Measurements from ENCODE around the gene PCSK1N. TPM values are rescaled to one million over a fixed set of nuclear protein-coding genes. Genes with fewer than 3 reads are reported as not detected.

Gene PCSK1N
- total RNA-seq, 1 experiment from 2014 or later: 0.22 TPM

GRCh38 chrX:48801280-48802088 is 33.9 kb downstream of the PCSK1N start, which contains the start of gene HDAC6:
TSS of gene HDAC6 (plus strand) at chrX:48802067. CDS start at chrX:48802693, 626 bp downstream.
- no peaks in the 10 kb centered on the region; a peak in 2 of 4 replicates for H3K36me3 ChIP-seq (ENCODE audit: control insufficient read depth in 1 of 2, insufficient read depth in 2 of 2, low read length in 2 of 2)
- peak within 1 kb of the TSS; percentile 80 for H3K27ac ChIP-seq (ENCODE audit: low read depth, low read length)
- H3K4me1 ChIP-seq (ENCODE audit: control insufficient read depth in 1 of 2, insufficient read depth in 2 of 2, low read length in 2 of 2): peaks cover 9 to 14% of the 10 kb centered on the region in 2 experiments; a peak in 2 of 4 replicates
- H3K4me2 ChIP-seq (ENCODE audit: low read length): peak within 1 kb of the TSS; percentile 84
- no peaks in the 10 kb centered on the region for H3K9me2 ChIP-seq (ENCODE audit: insufficient read depth)
- H3K27me3 ChIP-seq (ENCODE audit: insufficient read depth, low read length): no peaks in the 10 kb centered on the region
- H3K79me2 ChIP-seq (ENCODE audit: insufficient read depth, low read length): peaks cover 2% of the 10 kb centered on the region; the same call in 1 of the 2 replicates
- POLR2A ChIA-PET: interaction anchor here (0.6 to 2.2 kb wide), 5 partner anchors 64 to 434 kb away, joined by 3 to 7 read pairs (median 4); partner anchors contain the start of genes GRIPAP1, PQBP1, SUV39H1 and TIMM17B
- peak; percentile 84 for ATAC-seq
- intact Hi-C loops (cut with micrococcal nuclease): loop anchor here (10.0 kb wide), 1 partner anchor 93 kb away; the partner anchor contains the start of genes PQBP1 and TIMM17B
- DNase-seq (ENCODE audit: low read depth, low spot score): peak; percentile 97
- no TSS peak for BruUV-seq (replicated peaks)
- peak within 1 kb of the TSS; percentile 83 for H3K9ac ChIP-seq (ENCODE audit: low read length)
- no peak within 1 kb of the TSS for H2AFZ ChIP-seq (ENCODE audit: low read depth, low read length, poor library complexity, severe bottlenecking)
- RAD21 ChIA-PET (ENCODE audit: low non-redundant PET in 1 of 2, low total read pairs in 2 of 2, uncharacterized antibody in 2 of 2, unreplicated experiment in 2 of 2): no interaction called here
- no peaks in the 10 kb centered on the region for H4K20me1 ChIP-seq (ENCODE audit: insufficient read depth)
- H3K9me3 ChIP-seq (ENCODE audit: control insufficient read depth in 1 of 2, insufficient read depth in 1 of 2, low read depth in 1 of 2, low read length in 2 of 2): no peaks in the 10 kb centered on the region
- CTCF ChIA-PET: no interaction called here
- peak within 1 kb of the TSS; percentile 72 to 73 for H3K4me3 ChIP-seq (replicated peaks in 1 of 2; ENCODE audit: low read depth in 1 of 2, low read length in 2 of 2)
- TF ChIP-seq, protein P1, sequence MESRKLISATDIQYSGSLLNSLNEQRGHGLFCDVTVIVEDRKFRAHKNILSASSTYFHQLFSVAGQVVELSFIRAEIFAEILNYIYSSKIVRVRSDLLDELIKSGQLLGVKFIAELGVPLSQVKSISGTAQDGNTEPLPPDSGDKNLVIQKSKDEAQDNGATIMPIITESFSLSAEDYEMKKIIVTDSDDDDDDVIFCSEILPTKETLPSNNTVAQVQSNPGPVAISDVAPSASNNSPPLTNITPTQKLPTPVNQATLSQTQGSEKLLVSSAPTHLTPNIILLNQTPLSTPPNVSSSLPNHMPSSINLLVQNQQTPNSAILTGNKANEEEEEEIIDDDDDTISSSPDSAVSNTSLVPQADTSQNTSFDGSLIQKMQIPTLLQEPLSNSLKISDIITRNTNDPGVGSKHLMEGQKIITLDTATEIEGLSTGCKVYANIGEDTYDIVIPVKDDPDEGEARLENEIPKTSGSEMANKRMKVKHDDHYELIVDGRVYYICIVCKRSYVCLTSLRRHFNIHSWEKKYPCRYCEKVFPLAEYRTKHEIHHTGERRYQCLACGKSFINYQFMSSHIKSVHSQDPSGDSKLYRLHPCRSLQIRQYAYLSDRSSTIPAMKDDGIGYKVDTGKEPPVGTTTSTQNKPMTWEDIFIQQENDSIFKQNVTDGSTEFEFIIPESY (IDR thresholded peaks at IDR 0.05; ENCODE audit: extremely low read depth, insufficient replicate concordance, low read length): peak; percentile 92
- TF ChIP-seq CEBPB (IDR thresholded peaks at IDR 0.05; ENCODE audit: low read depth) (no peak), ZNF274 (IDR thresholded peaks at IDR 0.05; ENCODE audit: low read depth, low read length) (no peak), POLR2AphosphoS5 (IDR thresholded peaks at IDR 0.05; ENCODE audit: low read depth, low read length) (peak; percentile 39; the same call in 1 of the 2 replicates), POLR2A (IDR thresholded peaks at IDR 0.05; ENCODE audit: borderline replicate concordance, extremely low read depth, insufficient read depth, insufficient read length) (no peak)

All from HCT116 (cell line).